NCI-H69 (cell line): ENCODE results near the gene MRPL44.
A peak's percentile ranks its signal among the peaks of the same experiment; 100 is the strongest.
"Not testable (repeated sequence)": the region's sequence is repeated elsewhere in the genome, so short reads cannot be mapped to it uniquely, and the experiment has no call there.

ENCODE experiments used
- DNase-seq: peaks from one replicate; lab custom pipeline; 2025; lab: John Stamatoyannopoulos, UW

The MRPL44 gene

DNA sequence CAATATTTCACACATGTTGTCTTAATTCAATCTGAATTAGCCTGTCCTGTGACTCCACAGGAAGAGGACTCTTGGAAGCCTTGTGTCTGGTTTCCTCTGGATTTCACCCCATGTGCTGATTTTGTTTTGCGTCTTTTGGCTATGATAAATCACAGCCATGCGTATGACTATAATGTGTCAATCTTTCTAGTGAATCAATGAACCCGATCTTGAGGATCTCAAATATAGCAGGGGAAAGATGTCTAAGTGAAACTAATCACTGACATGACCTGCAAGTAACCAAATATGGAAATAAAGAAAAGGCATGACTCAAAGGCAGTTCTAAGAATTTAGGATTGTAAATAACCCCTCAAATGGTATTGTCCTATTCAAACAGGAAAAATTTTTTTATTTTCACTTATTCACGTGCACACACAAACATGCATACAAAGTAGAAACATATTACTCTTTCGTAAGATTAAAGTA lies 20.4 kb upstream of the MRPL44 start:
- no peak for DNase-seq

DNA sequence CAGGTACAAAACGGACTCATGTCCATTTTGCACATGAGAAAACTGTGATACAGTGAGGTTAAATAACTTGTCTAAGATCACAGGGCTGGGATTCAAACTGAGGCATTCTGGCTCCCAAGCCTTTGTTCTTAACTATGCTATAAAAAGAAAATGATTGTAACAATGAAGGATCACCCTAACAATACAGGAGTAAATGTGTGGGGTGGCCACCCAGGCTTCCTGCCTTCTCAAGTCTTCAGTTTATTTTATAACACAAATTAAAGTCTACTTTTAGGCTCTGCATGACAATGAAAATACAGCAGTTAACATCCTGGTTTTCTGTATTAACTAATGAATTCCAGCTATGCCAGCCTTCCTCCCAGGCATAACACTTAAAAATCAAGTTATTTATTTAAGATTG lies 19.7 kb upstream of the MRPL44 start:
- DNase-seq = no peak

DNA sequence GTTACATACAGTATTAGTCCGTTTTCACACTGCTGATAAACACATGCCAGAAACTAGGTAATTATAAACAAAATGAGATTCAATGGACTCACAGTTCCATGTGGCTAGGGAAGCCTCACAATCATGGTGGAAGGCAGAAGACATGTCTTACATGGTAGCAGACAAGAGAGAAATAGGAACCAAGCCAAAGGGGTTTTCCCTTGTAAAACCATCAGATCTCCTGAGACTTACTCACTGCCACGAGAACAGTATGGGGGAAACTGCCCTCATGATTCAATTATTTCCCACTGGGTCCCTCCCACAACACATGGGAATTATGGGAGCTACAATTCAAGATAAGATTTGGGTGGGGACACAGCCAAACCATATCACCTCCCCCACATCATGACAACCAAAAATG lies 17.8 kb upstream of the MRPL44 start:
- DNase-seq = not testable (repeated sequence)

DNA sequence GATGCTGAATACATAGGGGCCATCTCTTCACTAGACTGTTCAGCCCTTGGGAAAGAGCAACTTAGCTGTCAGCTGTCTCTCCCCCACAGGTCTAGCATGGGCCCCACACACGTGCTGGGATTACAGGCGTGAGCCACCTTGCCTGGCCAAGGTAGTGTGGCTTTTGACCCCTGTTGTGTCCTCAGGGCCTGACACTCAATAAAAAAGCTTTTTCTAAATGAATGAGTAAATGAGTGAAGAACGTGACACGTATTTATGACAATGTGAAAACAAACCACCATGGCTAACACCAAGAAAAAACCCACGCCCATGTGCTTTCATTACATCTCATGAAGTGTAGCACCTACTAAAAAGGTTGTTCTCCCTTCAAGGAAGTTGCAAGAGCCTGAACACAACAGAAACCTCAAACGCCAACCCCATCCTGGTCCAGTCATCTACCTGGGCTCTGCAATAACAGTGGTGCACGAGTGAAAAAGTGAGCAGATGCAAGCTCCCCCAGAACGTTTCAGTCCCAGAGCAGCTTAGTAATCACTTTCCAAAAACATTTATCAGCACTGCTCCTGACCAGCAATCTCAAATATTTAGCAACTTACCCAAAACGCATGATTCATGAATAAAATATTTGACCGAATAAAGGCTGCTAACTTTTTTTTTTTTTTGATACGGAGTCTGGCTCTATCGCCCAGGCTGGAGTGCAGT lies 15.5 kb upstream of the MRPL44 start:
- DNase-seq = no peak

DNA sequence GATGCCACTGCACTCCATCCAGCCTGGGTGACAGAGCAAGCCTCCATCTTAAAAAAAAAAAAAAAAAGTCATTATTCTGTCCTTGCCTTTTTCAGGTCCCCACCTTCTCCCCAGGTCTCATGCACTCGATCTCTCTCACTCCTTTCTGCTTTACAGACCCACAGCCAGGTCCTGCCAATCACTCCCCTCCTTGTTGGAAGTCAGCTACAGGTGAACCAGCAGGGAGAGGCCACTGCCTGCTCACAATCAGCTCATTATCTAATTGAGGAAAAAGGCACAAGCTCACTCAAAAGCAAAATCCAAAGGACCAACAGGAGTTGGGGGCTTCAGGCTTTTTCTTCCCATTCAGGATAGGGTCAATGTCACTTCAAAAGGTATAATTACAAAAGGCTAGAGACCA lies 14.1 kb upstream of the MRPL44 start:
- DNase-seq = no peak

DNA sequence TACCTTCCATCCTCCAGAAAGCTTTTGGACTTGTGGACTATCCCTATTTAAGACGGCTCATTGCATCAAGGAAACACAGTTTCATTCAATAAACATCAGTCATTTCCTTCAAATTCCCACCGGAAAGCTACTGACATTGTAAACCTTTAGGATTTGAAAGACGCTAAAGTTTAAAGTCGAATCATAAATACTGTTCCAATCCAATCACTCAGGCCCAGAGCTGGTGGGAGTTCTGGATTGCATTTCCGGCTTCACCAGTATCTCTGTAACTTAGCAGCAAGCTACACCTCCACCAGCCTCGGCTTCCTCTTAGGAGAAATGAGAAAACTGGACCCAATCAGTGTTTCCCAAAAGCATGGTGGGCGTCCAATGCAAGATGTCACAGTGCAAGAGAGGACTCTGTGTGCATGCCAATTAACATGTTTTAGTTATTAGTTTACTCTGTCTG lies 13.7 kb upstream of the MRPL44 start:
- peak; percentile 10 for DNase-seq

DNA sequence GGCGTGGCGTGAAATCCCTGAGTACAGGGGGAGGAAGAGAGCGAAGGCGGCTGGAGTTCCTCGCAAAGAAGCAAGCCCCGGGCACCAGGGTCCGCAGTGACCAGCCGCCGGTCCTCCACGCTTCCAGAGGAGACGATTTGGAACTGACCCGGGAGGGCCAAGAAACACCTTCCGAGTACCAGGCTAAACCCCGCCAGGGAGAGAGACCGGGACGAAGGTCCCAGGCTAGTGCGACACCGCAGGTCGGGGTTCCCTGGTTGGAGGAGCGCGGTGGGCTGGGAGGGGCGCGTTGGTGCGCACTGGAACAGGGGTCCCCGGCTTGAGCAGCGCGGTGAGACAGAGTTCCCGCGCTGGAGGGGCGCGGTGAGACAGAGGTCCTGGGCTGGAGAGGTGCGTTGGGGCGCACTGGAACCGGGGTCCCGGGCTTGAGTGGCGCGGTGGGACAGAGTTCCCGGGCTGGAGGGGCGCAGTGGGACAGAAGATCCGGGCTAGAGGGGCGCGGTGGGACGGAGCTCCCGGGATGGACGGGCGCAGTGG lies 13.0 kb upstream of the MRPL44 start:
- DNase-seq = peak; percentile 33

DNA sequence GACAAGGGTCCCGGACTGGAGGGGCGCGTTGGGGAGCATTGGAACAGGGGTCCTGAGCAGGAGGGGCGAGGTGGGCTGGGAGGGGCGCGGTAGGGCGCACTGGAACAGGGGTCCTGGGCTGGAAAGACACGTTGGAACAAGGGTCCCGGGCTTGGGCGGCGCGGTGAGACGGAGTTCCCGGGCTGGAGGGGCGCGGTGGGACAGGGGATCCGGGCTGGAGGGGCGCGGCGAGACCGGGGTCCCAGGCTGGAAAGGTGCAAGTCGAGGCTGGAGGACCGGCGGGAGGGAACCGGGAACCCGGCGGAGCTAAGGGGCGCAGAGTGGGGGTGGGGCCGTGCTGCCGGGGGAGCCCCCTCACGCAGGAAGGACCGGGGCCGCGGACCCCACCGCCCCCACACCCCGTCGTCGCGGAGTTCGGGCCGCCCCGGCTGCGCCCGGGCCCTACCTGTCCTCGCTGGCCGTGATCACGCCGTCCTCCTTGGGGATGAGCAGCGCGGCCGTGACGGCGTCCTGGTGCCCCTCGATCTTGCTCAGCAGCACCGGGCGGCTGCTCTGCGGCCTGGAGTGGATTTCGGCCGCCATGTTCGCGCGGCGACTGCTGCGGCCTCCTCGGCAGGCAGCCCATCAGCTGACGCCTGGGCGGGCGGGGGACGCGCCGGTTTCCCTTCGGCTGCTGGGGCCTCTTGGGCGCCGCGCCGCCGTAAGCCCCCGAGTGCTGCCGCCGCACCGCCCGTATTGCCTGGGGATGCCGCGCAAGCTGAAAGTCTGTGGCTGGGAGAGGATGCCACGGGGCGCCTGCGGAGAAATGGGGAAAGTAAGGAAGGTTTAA lies 12.3 kb upstream of the MRPL44 start, which contains the start of gene WDFY1:
TSS of gene WDFY1 (minus strand) at position 633 of the 829 bp plus-strand sequence. CDS start at position 582, 51 bp downstream.
- DNase-seq = peak; percentile 88

DNA sequence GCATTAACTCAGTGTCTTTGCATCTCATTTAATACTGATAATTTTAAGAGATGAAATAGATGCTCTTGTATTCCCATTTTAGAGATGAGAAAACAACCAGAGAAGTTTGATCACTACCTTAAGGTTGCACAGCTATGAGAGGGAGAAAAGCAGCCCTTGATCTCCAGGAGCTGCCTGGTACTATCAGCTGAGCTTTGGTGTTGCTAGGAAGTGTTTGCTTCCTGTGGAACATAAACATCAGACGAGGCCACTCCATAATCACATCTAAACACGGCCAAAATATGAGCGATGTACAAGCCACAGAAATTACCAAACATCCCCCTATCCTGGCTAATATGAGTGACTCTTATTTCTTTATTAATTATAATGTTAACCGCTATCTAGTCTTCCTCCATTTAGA lies 11.5 kb upstream of the MRPL44 start:
- no peak for DNase-seq

DNA sequence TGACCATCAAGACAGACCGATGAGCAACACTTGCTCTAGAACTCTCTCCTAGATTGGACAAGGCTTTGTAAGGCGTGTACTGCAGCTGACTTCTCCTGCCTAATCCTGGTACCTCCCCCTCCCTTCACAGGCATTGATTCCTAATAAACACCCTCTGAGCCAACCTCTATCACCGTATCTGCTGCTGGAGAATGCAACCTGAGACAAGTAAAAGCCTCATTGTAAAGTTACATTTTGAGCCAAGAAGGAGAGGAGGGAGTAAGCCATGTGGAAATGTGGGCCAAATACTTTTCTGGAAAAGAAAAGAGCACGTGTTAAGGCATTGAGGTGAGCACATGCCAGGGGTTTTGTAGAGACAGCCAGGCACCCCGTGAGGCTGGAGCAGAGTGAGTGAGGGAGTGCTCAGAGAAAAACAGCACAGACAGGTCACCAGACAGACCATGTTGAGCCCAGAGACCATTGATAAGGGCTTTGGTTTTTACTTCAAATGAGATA lies 9.5 kb upstream of the MRPL44 start:
- peak; percentile 10 for DNase-seq

DNA sequence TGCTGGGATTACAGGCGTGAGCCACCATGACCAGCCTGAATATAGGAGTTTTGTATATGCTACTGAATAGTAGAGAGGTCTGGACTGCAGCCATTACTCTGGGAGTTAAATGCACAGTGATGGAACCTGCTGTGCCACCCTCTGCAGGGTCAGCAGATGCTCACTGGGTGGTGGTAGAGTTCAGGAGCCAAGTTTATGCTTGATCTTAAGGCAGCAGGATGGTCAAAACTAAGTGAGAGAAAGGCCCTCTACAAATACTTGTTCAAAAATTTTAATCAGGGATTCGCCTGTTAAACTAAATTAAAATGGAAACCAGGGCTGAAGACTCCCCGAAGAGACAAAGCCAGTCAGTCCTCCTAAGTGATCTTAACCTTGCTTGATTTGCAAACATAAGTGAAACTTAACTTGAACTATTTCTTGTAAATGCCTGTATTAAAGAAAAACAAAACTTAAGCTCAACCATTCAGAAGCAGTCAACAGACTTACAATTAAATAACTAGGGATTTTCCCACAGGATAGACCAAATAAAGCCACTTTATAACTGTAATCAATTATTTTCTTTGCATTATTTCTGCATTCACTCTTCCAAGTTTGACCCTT lies 7.9 kb upstream of the MRPL44 start:
- DNase-seq = peak; percentile 33

DNA sequence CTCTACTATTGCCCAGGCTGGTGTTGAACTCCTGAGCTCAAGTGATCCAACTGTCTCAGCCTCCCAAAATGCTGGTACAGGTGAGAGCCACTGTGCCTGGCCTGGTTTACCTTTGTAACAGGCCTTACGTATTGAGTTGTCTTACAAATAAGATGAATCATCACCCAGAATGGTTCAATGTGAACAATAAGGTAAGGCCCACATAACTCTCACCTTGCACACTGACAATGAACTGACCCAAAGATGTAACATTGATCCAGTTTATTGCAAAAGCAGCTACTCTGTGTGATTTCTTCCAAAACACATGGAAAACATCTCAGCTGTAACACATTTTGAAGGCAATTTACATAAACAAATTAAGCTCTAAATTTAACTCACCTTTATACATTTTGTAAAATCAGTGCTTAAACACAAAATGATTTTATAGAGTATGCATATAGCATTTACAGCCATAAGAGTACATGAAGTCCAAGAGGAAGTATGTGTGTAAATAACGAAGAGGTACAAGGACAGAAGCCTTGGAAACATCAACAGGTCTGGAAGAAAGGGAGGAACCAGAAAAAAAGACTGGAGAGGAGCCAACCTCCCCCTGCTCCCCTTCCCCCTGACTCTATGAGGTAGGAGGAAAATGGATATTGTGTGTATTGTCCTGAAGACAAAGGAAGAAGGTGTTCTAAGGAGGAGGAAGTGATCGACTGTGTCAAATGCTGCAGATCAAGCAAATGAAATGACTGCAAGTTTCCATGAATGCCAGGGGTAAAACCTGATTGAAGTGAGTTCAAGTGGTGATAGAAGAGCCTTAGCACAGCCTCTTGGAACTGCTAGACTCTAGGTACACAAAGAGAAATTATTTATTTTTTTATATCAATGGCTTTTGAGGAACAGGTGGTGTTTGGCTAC lies 6.6 kb upstream of the MRPL44 start:
- peak; percentile 13 for DNase-seq

DNA sequence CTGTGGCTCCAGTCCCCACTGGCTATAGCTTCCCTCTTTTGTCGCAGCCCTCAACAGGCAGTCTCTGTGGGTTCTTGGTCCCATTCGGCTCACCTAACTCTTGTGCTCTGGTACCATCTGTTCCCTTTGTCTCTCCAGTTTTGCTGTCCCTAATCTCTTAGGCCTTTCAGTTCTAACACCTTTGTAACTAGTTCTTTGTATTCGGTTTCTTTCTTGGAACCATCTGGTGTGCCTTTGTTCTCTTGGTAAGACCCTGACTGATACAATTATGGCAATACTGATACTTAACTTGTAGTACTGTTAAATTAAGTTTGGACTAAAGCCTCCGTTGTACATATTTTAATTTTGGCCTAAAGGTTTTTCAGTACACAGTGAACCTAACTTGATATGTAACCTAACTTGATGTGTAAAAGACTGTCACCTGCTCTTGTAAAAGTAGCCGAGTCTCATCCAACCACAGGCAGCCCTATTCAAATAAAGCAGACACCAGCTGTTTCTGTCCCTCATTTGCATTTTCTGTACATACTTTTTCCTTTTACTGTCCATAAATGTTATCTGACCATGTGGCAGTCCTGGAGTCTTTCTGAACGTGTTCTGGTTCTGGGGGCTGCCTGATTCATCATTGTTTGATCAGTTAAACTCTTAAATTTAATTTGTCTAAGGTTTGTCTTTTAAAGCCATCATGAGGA lies 4.8 kb upstream of the MRPL44 start:
- DNase-seq = peak; percentile 74

DNA sequence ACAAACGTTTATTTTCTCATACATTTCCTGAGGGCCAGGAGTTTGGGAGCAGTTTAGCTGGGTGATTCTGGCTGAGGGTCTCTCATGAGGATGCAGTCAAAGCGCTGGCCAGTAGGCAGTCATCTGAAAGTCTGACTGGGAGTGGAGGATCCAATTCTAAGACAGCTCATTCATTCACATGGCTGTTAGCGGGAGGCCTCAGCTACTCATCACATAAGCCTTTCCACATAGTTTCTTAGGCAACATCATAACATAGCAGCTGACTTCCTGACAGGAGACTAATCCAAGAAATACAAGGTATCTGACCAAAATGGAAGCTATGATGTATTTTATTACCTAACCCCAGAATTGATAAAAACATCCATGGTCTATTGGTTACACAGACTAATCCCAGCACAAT lies 2.9 kb upstream of the MRPL44 start:
- peak; percentile 4 for DNase-seq

DNA sequence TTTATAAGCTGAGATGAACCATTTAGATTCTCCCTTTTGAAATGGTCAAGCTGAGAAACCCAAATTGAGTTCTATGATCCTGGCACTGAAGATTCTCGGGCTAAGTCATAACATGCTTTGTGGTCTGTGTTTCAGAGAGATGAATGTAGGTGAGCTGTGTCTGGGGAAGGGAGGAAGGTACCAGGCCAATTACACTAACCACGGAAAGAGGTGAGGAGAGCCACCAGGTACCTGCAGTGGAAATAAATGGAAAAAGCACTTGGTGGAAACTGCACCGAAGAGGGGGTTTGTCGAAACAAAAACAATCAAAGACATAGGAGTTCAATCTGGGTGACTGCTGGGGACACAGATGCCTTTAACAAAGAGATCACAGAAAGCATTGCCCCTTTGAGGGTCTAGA lies 963 bp upstream of the MRPL44 start:
- DNase-seq = no peak

DNA sequence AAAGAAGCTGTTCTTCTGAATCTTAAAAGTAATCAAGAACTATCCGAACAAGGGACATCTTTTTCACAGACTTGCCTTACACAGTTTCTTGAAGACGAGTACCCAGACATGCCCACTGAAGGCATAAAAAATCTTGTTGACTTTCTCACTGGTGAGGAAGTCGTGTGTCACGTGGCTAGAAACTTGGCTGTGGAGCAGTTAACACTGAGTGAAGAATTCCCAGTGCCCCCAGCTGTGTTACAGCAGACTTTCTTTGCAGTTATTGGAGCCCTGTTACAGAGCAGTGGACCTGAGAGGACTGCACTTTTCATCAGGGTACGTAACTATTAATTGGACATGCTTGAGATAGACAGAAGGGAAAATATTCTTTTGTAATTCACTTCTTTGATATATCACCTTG lies 2.4 kb downstream of the MRPL44 start:
- no peak for DNase-seq

DNA sequence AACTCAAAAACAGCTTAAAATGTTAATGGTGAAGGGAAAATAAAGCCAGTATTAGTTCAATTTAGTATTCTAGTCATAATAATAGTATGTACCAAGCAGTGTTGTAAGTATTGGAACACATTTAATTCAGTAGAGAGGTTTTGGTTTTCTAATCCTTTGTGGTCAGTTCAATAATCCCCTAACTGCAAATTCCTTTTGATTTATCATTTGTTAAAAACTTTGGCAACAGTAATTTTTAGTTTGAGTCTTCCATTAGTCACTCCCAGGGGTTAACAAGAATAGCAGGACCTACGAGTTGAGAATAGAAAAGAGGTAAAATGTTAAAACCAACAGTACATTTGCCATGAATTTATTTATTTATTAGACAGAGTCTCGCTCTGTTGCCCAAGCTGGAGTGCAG lies 10.7 kb downstream of the MRPL44 start:
- DNase-seq = no peak

DNA sequence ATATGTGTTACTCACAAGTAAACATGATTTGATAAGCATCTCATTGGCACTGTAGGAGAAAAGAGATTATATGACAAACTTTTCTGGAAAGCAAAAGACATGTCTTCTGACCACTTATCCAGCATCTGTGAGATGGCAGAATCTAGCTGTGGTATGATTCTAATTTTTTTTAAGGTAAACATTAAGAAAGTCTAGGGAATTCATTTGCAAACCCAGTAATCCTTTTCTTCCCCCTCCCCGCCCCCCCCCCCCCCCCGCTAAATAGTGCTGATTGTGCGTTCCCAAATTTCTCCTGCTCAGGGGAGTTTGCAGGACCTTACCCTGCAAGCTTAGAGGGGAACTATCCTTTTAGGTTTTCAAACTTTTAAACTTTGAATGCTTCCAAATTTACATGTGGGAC lies 12.1 kb downstream of the MRPL44 start:
- DNase-seq = no peak

DNA sequence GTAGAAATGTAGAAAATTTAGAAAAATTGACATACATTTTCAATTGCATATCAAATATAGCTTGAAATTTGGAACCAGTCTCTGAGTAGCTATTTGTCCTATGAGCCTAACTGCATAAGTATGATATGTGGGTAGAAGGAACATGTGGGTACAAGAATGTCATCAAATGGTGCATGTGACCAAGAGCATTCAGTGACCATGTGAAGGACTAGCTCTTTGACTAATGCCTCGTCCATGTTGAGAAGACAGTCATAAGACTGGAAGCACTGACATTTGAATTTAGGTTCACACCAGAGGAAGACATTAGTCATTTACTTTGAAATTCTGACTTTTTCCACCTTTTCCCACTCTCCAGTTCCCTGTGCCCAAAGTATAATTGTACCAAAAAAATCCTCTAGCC lies 12.6 kb downstream of the MRPL44 start:
- DNase-seq = no peak

DNA sequence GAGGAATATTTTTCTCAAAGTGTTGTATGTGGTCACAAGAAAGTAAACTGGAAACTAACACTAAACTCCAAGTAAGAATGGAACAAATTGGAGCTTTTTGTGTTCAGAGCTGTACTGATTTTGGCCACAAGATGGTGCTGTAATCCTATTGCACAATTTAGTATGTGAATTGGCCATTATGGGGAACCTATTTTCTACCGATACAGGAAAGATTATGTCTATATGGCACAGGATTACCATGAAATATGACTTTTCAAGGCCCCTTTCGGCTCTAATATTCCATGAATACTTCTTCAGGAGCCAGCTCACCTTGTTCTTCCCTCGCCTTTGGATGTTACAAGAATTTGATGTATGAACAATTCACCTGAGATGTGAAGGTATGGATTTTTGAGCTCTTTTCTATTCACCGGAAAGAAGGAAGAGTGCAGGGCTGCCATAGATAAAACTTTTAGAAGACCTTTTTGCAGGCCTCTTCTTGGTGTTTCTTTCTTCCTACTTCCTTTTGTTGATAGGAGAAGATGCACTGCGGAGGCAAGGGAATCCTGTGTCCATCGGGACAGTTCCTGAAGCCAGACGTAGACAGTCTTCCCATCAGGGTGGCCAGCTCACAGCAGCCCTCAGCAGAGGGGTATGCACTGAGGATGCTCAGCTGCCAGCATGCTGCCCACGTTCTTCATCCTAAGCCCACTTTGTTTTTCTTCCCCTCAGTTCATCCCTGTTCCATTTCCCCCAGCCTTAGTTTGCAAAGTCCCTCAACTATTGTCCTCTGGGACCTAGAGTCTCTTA lies 13.3 kb downstream of the MRPL44 start:
- DNase-seq = peak; percentile 54
